BE2C (cell line): ENCODE results near the gene CLDN25. TPM values are rescaled to one million over a fixed set of nuclear protein-coding genes. Genes with fewer than 3 reads are reported as not detected.
A peak's percentile ranks its signal among the peaks of the same experiment; 100 is the strongest.
"Not testable (repeated sequence)": the region's sequence is repeated elsewhere in the genome, so short reads cannot be mapped to it uniquely, and the experiment has no call there.

ENCODE experiments used
- DNase-seq: peaks from one replicate; pipeline ENCODE4 v3.0.0-alpha.2; 2020
- H3K27me3 ChIP-seq: fragments of 250-450 bp; sonication (Bioruptor Pico); 2 replicates; pipeline ENCODE4 v1.5.1; 2020; ENCODE audit warnings: mild to moderate bottlenecking
- H3K36me3 ChIP-seq: fragments of 250-450 bp; sonication (Bioruptor Pico); 2 replicates; pipeline ENCODE4 v1.5.1; 2020; ENCODE audit warnings: mild to moderate bottlenecking
- H3K4me1 ChIP-seq: fragments of 250-450 bp; sonication (Bioruptor Pico); 2 replicates; pipeline ENCODE4 v1.5.1; 2020
- H3K4me3 ChIP-seq: 2 replicates; pipeline ENCODE4 v1.5.1; 2011; ENCODE audit warnings: low read depth, low read length
- H3K9me3 ChIP-seq: fragments of 250-450 bp; sonication (Bioruptor Pico); 2 replicates; pipeline ENCODE4 v1.5.1; 2020
- polyA plus RNA-seq: library from polyadenylated mRNA; unstranded; fragments of >200 nt; gene quantifications from one replicate; pipeline ENCODE4 v1.2.1, GENCODE V29; 2012; ENCODE audit warnings: low read depth, missing spikeins; ENCODE audit not compliant: insufficient read length, insufficient read depth
- TF ChIP-seq, protein P1 (sequence below): IDR thresholded peaks from 2 replicates; pipeline ENCODE4 v1.5.1; 2012; ENCODE audit warnings: mild to moderate bottlenecking, low read depth, low read length

The CLDN25 gene
- not detected for polyA plus RNA-seq

DNA sequence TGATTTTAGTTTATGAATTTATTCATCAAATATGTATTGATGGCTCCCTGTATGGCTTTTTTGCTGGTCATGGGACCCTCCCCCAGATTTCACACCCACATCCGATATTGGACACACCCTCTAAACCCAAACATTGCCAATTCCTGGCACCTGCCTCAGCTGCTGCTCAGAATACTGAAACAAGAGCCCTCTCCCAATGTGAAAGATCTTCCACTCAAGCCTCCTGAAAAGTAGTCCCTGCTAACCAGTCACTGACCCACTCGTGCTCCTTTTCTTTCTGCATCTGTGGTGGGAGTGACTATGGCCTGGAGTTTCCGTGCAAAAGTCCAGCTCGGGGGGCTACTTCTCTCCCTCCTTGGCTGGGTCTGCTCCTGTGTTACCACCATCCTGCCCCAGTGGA is at the start of gene CLDN25:
CLDN25 (plus strand) TSS at position 301 of the 400 bp plus-strand sequence; CDS start at position 301, 0 bp downstream.
- no peaks in the 10 kb centered on the region for H3K9me3 ChIP-seq
- DNase-seq = no peak
- peaks cover 5% of the 10 kb centered on the region for H3K4me1 ChIP-seq
- H3K36me3 ChIP-seq = no peaks in the 10 kb centered on the region
- TF ChIP-seq, protein P1, sequence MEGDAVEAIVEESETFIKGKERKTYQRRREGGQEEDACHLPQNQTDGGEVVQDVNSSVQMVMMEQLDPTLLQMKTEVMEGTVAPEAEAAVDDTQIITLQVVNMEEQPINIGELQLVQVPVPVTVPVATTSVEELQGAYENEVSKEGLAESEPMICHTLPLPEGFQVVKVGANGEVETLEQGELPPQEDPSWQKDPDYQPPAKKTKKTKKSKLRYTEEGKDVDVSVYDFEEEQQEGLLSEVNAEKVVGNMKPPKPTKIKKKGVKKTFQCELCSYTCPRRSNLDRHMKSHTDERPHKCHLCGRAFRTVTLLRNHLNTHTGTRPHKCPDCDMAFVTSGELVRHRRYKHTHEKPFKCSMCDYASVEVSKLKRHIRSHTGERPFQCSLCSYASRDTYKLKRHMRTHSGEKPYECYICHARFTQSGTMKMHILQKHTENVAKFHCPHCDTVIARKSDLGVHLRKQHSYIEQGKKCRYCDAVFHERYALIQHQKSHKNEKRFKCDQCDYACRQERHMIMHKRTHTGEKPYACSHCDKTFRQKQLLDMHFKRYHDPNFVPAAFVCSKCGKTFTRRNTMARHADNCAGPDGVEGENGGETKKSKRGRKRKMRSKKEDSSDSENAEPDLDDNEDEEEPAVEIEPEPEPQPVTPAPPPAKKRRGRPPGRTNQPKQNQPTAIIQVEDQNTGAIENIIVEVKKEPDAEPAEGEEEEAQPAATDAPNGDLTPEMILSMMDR = no peak
- H3K4me3 ChIP-seq = no peak within 1 kb of the TSS
- H3K27me3 ChIP-seq = no peaks in the 10 kb centered on the region

DNA sequence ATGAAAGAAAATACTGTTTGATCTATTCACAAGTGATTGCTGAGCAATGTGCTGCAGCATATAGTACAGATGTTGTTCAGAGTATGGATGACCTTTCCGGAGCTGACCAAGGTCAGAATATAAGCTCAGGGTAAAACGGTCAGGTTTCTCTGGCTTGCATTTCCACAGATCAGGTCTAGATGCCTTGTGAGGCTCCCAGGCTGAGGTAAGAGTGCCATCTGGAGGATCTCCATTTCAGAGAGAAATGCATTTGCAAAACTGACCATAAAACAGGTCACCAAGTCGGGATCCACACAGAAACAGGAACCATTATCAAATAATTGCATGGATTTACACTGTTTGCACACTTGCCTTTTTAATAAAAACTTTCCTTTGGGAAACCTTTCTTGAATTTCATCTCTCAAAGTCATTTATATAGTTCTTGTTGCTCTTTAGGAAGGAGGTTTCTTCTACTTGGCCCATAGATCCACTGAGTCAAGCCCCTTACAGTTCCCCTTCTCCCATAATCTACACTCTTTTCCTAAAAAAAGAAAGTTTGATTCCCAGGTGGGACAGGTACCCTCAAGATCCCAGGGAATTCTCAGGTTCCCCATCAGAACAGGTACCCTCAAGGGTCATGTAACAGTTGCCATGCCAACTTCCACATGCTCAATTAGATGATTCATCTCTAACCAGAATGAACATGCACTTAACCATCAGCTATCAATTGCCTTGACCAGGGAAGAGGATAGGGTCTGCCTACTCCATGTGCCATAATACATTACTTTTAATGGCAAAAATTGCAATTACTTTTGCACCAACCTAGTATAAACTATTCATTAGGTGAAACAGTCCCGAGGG is 48.5 kb upstream of the CLDN25 start:
- no peaks in the 10 kb centered on the region for H3K9me3 ChIP-seq
- H3K4me1 ChIP-seq = peaks cover 15% of the 10 kb centered on the region
- no peak overlapping the region for H3K4me3 ChIP-seq
- TF ChIP-seq, protein P1 = peak; percentile 89
- H3K27me3 ChIP-seq = no peaks in the 10 kb centered on the region
- H3K36me3 ChIP-seq = peaks cover 17% of the 10 kb centered on the region
- DNase-seq = peak; percentile 70

DNA sequence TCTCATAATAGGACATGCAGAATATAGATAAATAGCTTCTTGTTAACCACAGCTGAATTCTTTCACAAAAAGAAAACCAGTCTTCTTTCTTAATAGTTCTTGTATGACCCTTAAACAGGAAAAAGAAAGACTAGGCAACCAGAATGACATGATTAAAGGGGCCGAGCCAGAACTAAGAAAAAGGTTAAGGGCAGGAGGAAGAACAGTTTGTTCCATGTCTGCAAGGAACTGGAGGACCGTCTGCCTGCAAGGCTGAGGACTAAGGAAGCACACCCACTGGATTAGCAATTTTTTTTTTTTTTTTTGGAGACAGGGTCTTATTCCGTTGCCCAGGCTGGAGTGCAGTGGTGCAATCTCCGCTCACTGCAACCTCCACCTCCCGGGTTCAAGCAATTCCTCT is 47.5 kb upstream of the CLDN25 start:
- TF ChIP-seq, protein P1 = no peak
- Histone ChIP-seq H3K4me1 (peaks cover 15% of the 10 kb centered on the region), H3K36me3 (peaks cover 26% of the 10 kb centered on the region)

DNA sequence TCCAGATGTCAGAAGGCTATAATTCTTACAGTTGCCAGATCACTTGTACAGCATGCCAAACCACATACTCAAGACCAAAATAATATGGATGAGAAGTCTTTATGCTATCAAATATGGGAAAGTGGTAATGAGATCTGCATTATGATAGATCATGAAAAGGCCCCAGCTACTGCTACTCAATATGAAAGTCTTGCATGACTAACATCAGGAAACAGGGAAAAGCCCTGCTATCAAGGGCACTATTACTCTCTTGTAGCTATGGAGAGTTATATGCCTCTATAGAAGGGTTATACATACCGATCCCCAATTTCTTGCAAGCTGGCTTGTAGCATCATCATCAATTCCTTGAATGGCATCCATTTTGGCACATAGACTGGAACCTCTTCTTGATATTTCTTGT is 43.3 kb upstream of the CLDN25 start:
- H3K4me1 ChIP-seq = peaks cover 17% of the 10 kb centered on the region
- no peak for DNase-seq
- no peaks in the 10 kb centered on the region for H3K9me3 ChIP-seq
- no peaks in the 10 kb centered on the region for H3K27me3 ChIP-seq
- H3K4me3 ChIP-seq = no peak overlapping the region
- peaks cover 57% of the 10 kb centered on the region for H3K36me3 ChIP-seq
- TF ChIP-seq, protein P1 = no peak

More for the DNA sequence above, 47.5 kb upstream of the CLDN25 start:
- Histone ChIP-seq H3K27me3 (no peaks in the 10 kb centered on the region), H3K9me3 (no peaks in the 10 kb centered on the region), H3K4me3 (no peak overlapping the region)
- no peak for DNase-seq

DNA sequence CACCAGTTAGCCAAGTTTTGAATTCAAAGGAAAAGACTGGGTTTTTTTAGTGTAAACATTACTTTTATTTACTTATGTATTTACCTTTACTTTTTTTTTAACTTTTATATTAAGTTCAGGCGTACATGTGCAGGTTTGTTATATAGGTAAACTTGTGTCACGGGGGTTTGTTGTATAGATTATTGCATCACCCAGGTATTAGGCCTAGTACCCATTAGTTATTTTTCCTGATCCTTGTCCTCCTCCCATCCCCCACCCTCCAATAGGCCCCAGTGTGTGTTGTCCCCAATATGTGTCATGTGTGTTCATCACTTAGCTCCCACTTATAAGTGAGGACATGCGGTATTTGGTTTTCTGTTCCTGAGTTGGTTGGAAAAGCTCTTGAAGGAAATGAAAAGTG is 26.7 kb upstream of the CLDN25 start:
- TF ChIP-seq, protein P1 = no peak
- no peaks in the 10 kb centered on the region for H3K9me3 ChIP-seq
- H3K27me3 ChIP-seq = no peaks in the 10 kb centered on the region
- H3K36me3 ChIP-seq = peaks cover 52% of the 10 kb centered on the region
- no peaks in the 10 kb centered on the region for H3K4me1 ChIP-seq
- DNase-seq = no peak
- H3K4me3 ChIP-seq = no peak overlapping the region

DNA sequence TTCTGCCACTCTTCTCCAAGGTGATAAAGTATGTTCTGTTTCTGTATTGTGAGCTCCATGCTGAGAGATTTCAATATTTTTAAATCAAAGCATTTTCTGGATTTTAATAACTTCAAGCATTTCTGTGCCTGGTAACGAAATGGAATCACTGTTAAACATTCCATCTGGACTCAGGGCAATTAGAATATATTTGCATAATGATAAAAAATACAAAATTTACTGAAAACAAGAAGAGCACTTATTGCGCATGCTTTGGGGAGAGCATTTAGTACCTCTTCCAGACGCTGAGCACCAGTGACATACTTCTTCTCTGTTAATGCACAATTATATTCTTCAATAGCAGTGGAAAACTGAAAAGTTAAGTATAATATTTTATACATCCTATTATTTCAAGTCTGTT is 19.4 kb upstream of the CLDN25 start:
- peaks cover 66% of the 10 kb centered on the region for H3K36me3 ChIP-seq
- H3K27me3 ChIP-seq = no peaks in the 10 kb centered on the region
- DNase-seq = no peak
- 0 out of 2 replicates have a peak, but pooled peaks cover 2% of the 10 kb centered on the region for H3K9me3 ChIP-seq
- TF ChIP-seq, protein P1 = no peak
- H3K4me3 ChIP-seq = no peak overlapping the region
- H3K4me1 ChIP-seq = no peaks in the 10 kb centered on the region

DNA sequence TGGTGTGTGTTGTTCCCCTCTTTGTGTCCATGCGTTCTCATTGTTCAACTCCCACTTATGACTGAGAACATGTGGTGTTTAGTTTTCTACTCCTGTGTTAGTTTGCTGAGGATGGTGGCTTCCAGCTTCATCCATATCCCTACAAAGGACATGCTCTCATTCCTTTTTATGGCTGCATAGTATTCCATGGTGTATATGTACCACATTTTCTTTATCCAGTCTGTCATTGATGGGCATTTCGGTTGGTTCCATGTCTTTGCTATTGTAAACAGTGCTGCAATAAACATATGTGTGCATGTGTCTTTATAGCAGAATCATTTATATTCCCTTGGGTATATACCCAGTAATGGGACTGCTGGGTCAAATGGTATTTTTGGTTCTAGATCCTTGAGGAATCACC is 16.6 kb upstream of the CLDN25 start:
- H3K9me3 ChIP-seq, H3K4me3 ChIP-seq, H3K27me3 ChIP-seq, DNase-seq, H3K4me1 ChIP-seq: not testable (repeated sequence)
- peaks cover 57% of the 10 kb centered on the region for H3K36me3 ChIP-seq
